Osteocyte (in vitro differentiated cells): ENCODE measurements around the gene SRGAP3. TPM values are rescaled to one million over a fixed set of nuclear protein-coding genes. Genes with fewer than 3 reads are reported as not detected.
A peak's percentile ranks its signal among the peaks of the same experiment; 100 is the strongest.

ENCODE experiments used
- DNase-seq: peaks from one replicate; pipeline ENCODE4 v3.0.0; 2021; ENCODE audit warnings: mixed read lengths; ENCODE audit not compliant: unreplicated experiment; ENCODE audit errors: extremely low spot score
- H3K27ac Mint-ChIP-seq: one replicate; pipeline ENCODE4 v1.8.0; 2021; ENCODE audit warnings: mild to moderate bottlenecking, mixed read lengths; ENCODE audit not compliant: unreplicated experiment
- H3K27me3 Mint-ChIP-seq: one replicate; pipeline ENCODE4 v1.8.0; 2021; ENCODE audit warnings: mixed read lengths; ENCODE audit not compliant: unreplicated experiment
- H3K36me3 Mint-ChIP-seq: one replicate; pipeline ENCODE4 v1.8.0; 2021; ENCODE audit warnings: mixed read lengths; ENCODE audit not compliant: unreplicated experiment
- H3K4me1 Mint-ChIP-seq: one replicate; pipeline ENCODE4 v1.8.0; 2021; ENCODE audit warnings: mixed read lengths; ENCODE audit not compliant: unreplicated experiment
- H3K4me3 Mint-ChIP-seq: one replicate; pipeline ENCODE4 v1.8.0; 2021; ENCODE audit warnings: mild to moderate bottlenecking, moderate library complexity, mixed read lengths; ENCODE audit not compliant: unreplicated experiment
- H3K9me3 Mint-ChIP-seq: one replicate; pipeline ENCODE4 v1.8.0; 2021; ENCODE audit warnings: mixed read lengths; ENCODE audit not compliant: unreplicated experiment
- total RNA-seq: library from RNA; stranded (reverse); gene quantifications from 2 replicates; pipeline ENCODE4 v1.2.1, GENCODE V29; 2021
- TF ChIP-seq, protein P1 (sequence below): fragments of 200-600 bp; sonication (generic); IDR thresholded peaks from 2 replicates; pipeline ENCODE4 v1.5.0; 2021; ENCODE audit warnings: antibody characterized with exemption, mild to moderate bottlenecking, moderate library complexity

The SRGAP3 gene
- total RNA-seq, 1 donor from 2014 or later = 2.6 TPM

DNA sequence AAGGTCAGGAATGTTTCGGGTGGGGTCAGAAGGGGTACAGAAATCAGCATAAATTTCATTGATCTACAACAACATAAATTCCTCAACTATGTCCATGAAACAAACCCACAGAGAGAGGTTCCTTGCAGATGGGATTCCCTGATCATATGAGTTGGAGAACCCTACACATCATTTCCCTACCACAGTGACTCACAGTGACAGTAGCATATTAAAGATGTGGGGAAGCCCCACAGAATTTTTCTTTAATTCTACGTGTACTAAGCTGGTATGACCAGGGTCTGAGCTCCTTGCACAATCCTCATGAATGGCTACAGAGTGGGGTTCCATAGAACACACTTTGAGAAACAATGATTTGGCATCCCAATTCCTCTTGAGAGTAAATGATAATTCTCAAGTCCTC, 169.3 kb downstream of the SRGAP3 start:
- Mint-ChIP-seq H3K36me3 (no peaks in the 10 kb centered on the region), H3K9me3 (peaks cover 5% of the 10 kb centered on the region), H3K4me3 (no peak overlapping the region), H3K27me3 (peaks cover 26% of the 10 kb centered on the region), H3K4me1 (peaks cover 5% of the 10 kb centered on the region), H3K27ac (no peak overlapping the region)
- no peak for DNase-seq
- TF ChIP-seq, protein P1, sequence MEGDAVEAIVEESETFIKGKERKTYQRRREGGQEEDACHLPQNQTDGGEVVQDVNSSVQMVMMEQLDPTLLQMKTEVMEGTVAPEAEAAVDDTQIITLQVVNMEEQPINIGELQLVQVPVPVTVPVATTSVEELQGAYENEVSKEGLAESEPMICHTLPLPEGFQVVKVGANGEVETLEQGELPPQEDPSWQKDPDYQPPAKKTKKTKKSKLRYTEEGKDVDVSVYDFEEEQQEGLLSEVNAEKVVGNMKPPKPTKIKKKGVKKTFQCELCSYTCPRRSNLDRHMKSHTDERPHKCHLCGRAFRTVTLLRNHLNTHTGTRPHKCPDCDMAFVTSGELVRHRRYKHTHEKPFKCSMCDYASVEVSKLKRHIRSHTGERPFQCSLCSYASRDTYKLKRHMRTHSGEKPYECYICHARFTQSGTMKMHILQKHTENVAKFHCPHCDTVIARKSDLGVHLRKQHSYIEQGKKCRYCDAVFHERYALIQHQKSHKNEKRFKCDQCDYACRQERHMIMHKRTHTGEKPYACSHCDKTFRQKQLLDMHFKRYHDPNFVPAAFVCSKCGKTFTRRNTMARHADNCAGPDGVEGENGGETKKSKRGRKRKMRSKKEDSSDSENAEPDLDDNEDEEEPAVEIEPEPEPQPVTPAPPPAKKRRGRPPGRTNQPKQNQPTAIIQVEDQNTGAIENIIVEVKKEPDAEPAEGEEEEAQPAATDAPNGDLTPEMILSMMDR = no peak

DNA sequence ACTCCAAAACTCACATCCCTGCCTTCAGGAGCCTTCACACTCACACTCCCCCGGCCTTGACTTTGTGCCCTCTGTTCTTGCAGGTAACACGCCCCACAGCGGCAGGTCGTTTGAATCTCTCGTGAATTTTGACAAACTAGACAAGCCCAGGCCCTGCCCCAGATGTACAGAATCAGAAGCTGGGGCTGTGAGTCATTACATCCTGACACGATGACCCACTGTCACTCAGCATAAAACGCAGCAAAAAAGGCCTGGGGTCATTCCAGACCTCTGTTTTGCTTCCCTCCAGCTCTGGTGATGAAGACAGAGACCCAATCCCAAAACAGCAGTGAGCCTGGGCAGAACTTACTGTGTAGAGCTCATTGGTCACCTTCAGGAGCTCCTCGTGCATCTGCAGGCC, 169.8 kb downstream of the SRGAP3 start:
- TF ChIP-seq, protein P1 = no peak
- Mint-ChIP-seq H3K4me3 (no peak overlapping the region), H3K27ac (no peak overlapping the region), H3K9me3 (peaks cover 5% of the 10 kb centered on the region), H3K27me3 (peaks cover 26% of the 10 kb centered on the region), H3K36me3 (no peaks in the 10 kb centered on the region), H3K4me1 (peaks cover 5% of the 10 kb centered on the region)
- DNase-seq = no peak

- no peak for DNase-seq
- Mint-ChIP-seq H3K27ac (no peak overlapping the region), H3K4me1 (peaks cover 7% of the 10 kb centered on the region), H3K9me3 (peaks cover 5% of the 10 kb centered on the region), H3K4me3 (no peak overlapping the region), H3K27me3 (peaks cover 20% of the 10 kb centered on the region), H3K36me3 (no peaks in the 10 kb centered on the region)
- TF ChIP-seq, protein P1 = peak; percentile 19
These were observed 170.7 kb downstream of the SRGAP3 start for GRCh38 chr3:9078561-9079240.

DNA sequence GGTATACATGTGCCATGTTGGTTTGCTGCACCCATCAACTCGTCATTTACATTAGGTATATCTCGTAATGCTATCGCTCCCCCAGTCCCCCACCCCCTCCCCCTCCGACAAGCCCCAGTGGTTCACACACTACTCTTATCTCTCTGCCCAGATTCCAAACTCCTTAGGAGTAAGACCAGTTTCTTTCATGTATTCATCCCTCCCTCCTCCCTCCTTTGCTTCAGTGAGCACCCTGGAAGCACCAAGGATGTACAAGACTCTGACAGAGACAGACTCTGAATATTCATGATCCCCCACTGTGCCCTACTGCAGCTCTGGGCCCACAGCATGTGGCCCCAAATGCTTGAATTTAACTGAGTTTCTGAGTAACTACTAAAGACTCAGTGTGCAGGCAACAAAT, 172.4 kb downstream of the SRGAP3 start:
- H3K9me3 Mint-ChIP-seq = peaks cover 2% of the 10 kb centered on the region
- no peak overlapping the region for H3K27ac Mint-ChIP-seq
- H3K4me3 Mint-ChIP-seq = no peak overlapping the region
- no peaks in the 10 kb centered on the region for H3K36me3 Mint-ChIP-seq
- TF ChIP-seq, protein P1 = no peak
- H3K27me3 Mint-ChIP-seq = peaks cover 5% of the 10 kb centered on the region
- no peak for DNase-seq
- peaks cover 7% of the 10 kb centered on the region for H3K4me1 Mint-ChIP-seq

DNA sequence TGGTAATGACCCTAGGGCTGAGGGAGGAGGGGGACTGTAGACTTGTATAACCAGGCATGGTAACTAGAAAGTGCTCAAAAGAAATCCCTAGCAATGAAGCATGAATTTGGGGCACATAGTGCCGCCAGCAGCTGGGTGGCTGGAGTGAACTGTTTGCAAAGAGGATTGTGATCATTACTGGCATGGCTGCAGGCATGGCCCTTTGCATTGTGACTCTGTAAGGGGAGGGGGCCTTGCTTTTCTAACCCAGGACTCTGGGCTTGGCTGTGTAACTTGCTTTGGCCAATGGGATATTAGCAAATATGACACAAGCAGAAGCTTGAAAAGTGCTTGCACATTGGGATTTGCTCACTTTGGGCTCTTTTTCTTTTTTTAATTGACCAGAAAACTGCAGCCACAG, 173.7 kb downstream of the SRGAP3 start:
- peaks cover 4% of the 10 kb centered on the region for H3K27me3 Mint-ChIP-seq
- H3K4me1 Mint-ChIP-seq = peaks cover 7% of the 10 kb centered on the region
- H3K4me3 Mint-ChIP-seq = no peak overlapping the region
- H3K9me3 Mint-ChIP-seq = no peaks in the 10 kb centered on the region
- H3K36me3 Mint-ChIP-seq = no peaks in the 10 kb centered on the region
- no peak for DNase-seq
- H3K27ac Mint-ChIP-seq = no peak overlapping the region
- TF ChIP-seq, protein P1 = no peak
